Transverse colon (tissue), 4 donors: ENCODE measurements around the gene LRRIQ1. TPM values are rescaled to one million over a fixed set of nuclear protein-coding genes. Genes with fewer than 3 reads are reported as not detected.

Source experiments
- DNase-seq: peaks from one replicate; pipeline ENCODE4 v3.0.0-alpha.2; 2019
- H3K27ac ChIP-seq, 4 donors: fragments of 200-600 bp; sonication (generic); 2 replicates each; pipeline ENCODE4 v1.5.1; 2016 to 2018; ENCODE audit warnings: inconsistent platforms in 4 of 4
- H3K27me3 ChIP-seq: fragments of 200-600 bp; sonication (generic); 2 replicates; pipeline ENCODE4 v1.5.1; 2017; ENCODE audit warnings: inconsistent platforms
- H3K36me3 ChIP-seq, 4 donors: fragments of 200-600 bp; sonication (generic); 2 replicates each; pipeline ENCODE4 v1.5.1; 2017 to 2019; ENCODE audit warnings: inconsistent platforms in 4 of 4
- H3K4me1 ChIP-seq, 4 donors: fragments of 200-600 bp; sonication (generic); 2 replicates each; pipeline ENCODE4 v1.5.1; 2017 to 2020; ENCODE audit warnings: inconsistent platforms in 4 of 4
- H3K4me3 ChIP-seq, 4 donors: fragments of 200-600 bp; sonication (generic); 1 replicate in 1 of 4; 2 replicates in 3 of 4; pipeline versions ENCODE4 v1.5.1 to v1.6.1; 2017 to 2019; ENCODE audit warnings: inconsistent platforms in 4 of 4
- H3K9me3 ChIP-seq, 2 donors: fragments of 200-600 bp; sonication (generic); 2 replicates each; pipeline ENCODE4 v1.5.1; 2017 to 2019; ENCODE audit warnings: inconsistent platforms in 2 of 2
- CTCF ChIP-seq, 5 experiments: fragments of 200-600 bp in 3 of 5; fragments of 450-650 bp in 2 of 5; sonication (generic) in 3 of 5; IDR thresholded peaks; 1 replicate in 2 of 5; 2 replicates in 3 of 5; pipeline ENCODE4 v1.5.1; 2016 to 2017; ENCODE audit warnings: antibody characterized with exemption in 5 of 5, inconsistent platforms in 3 of 5, mild to moderate bottlenecking in 2 of 5, moderate library complexity in 1 of 5
- EP300 ChIP-seq: sonication (generic); formaldehyde crosslinking; IDR thresholded peaks from one replicate; pipeline ENCODE4 v1.6.1; 2017; ENCODE audit warnings: antibody characterized with exemption, low read depth
- POLR2A ChIP-seq: fragments of 450-650 bp; IDR thresholded peaks from one replicate; pipeline ENCODE4 v1.6.1; 2016; ENCODE audit warnings: antibody characterized with exemption, mild to moderate bottlenecking, moderate library complexity
- POLR2AphosphoS5 ChIP-seq, 3 donors: sonication (generic); formaldehyde crosslinking; IDR thresholded peaks; one replicate each; pipeline ENCODE4 v1.6.1; 2016; ENCODE audit warnings: antibody characterized with exemption in 3 of 3
- WGBS, 2 donors: methylation state at CpG; one replicate each; pipeline ENCODE4 v1.1.5; 2018; ENCODE audit warnings: low coverage in 1 of 2; 5-methylcytosine and 5-hydroxymethylcytosine counted together
- in situ Hi-C, 4 donors: fragments of 200-750 bp; cut with MboI; loops; one replicate each; pipeline versions ENCODE4 v1.15.0 to v1.15.1; 2017; ENCODE audit warnings: low sequenced_read_pairs in 3 of 4, low pct_ligation_motif_present in 1 of 4, low pct_unique_long_range_greater_than_20kb in 1 of 4
- intact Hi-C: fragments of 100-400 bp; cut with DNase I; formaldehyde crosslinking; loops from one replicate; pipeline ENCODE4 v1.15.1; 2023; ENCODE audit warnings: low total_unique reads
- total RNA-seq, 4 donors: library from RNA; depleted of rRNA; stranded (reverse); fragments of >200 nt; gene quantifications; one replicate each; pipeline ENCODE4 v1.1.0, GENCODE V29; 2016

The LRRIQ1 gene
- total RNA-seq, 4 donors from 2014 or later: not detected

GRCh38 chr12:85257671-85258070 is 221.5 kb downstream of the LRRIQ1 start:
- WGBS, 2 donors: 88 to 91% methylated on average over 1 of the region's 1 CpG
- Histone ChIP-seq H3K4me3 (no peak overlapping the region), H3K36me3 (no peaks in the 10 kb centered on the region), H3K9me3 (no peaks in the 10 kb centered on the region), H3K27ac (no peak overlapping the region), H3K27me3 (no peaks in the 10 kb centered on the region), H3K4me1 (no peaks in the 10 kb centered on the region)
- TF ChIP-seq POLR2AphosphoS5 (IDR thresholded peaks at IDR 0.05) (no peak), CTCF (IDR thresholded peaks at IDR 0.05) (no peak), EP300 (no peak), POLR2A (no peak)
- DNase-seq: no peak
- in situ Hi-C loops: no loop called here
- intact Hi-C loops: no loop called here

GRCh38 chr12:85260447-85260846 is 224.3 kb downstream of the LRRIQ1 start:
- Histone ChIP-seq H3K27me3 (no peaks in the 10 kb centered on the region), H3K4me1 (no peaks in the 10 kb centered on the region), H3K4me3 (no peak overlapping the region), H3K36me3 (no peaks in the 10 kb centered on the region), H3K27ac (no peak overlapping the region), H3K9me3 (no peaks in the 10 kb centered on the region)
- in situ Hi-C loops (no loop called here), intact Hi-C loops (no loop called here)
- TF ChIP-seq POLR2AphosphoS5 (IDR thresholded peaks at IDR 0.05) (no peak), POLR2A (no peak), EP300 (no peak), CTCF (IDR thresholded peaks at IDR 0.05) (no peak)
- WGBS, 2 donors: 73 to 80% methylated on average over 2 of the region's 2 CpGs
- DNase-seq: no peak

- TF ChIP-seq CTCF (IDR thresholded peaks at IDR 0.05) (no peak), POLR2A (no peak), POLR2AphosphoS5 (IDR thresholded peaks at IDR 0.05) (no peak), EP300 (no peak)
- WGBS, 2 donors: 39 to 69% methylated on average over 3 of the region's 3 CpGs
- H3K27ac ChIP-seq: no peak overlapping the region
- intact Hi-C loops: no loop called here
- no peak for DNase-seq
- H3K9me3 ChIP-seq: no peaks in the 10 kb centered on the region
- H3K4me1 ChIP-seq: no peaks in the 10 kb centered on the region
- no peak overlapping the region for H3K4me3 ChIP-seq
- in situ Hi-C loops: no loop called here
- no peaks in the 10 kb centered on the region for H3K36me3 ChIP-seq
- no peaks in the 10 kb centered on the region for H3K27me3 ChIP-seq
Observed at GRCh38 chr12:85260896-85261295, 224.7 kb downstream of the LRRIQ1 start.

- Histone ChIP-seq H3K27ac (no peak overlapping the region), H3K4me3 (no peak overlapping the region), H3K36me3 (no peaks in the 10 kb centered on the region), H3K27me3 (peaks cover 4% of the 10 kb centered on the region), H3K4me1 (no peaks in the 10 kb centered on the region), H3K9me3 (no peaks in the 10 kb centered on the region)
- intact Hi-C loops: no loop called here
- no peak for TF ChIP-seq EP300
- no peak for TF ChIP-seq POLR2AphosphoS5 (IDR thresholded peaks at IDR 0.05)
- DNase-seq: no peak
- 52 to 79% methylated on average over 3 to 4 of the region's 4 CpGs for WGBS, 2 donors
- in situ Hi-C loops: no loop called here
Observed at GRCh38 chr12:85266356-85266755, 230.2 kb downstream of the LRRIQ1 start.
